HG02678 (cell line): ENCODE measurements around the gene SLC32A1.
A peak's percentile ranks its signal among the peaks of the same experiment; 100 is the strongest.

Experiments
- ATAC-seq: cut with Tn5 transposase; IDR thresholded peaks from one replicate; pipeline ENCODE4 v1.9.1; 2021; ENCODE audit warnings: mild to moderate bottlenecking, moderate library complexity; ENCODE audit not compliant: unreplicated experiment

Gene SLC32A1

DNA sequence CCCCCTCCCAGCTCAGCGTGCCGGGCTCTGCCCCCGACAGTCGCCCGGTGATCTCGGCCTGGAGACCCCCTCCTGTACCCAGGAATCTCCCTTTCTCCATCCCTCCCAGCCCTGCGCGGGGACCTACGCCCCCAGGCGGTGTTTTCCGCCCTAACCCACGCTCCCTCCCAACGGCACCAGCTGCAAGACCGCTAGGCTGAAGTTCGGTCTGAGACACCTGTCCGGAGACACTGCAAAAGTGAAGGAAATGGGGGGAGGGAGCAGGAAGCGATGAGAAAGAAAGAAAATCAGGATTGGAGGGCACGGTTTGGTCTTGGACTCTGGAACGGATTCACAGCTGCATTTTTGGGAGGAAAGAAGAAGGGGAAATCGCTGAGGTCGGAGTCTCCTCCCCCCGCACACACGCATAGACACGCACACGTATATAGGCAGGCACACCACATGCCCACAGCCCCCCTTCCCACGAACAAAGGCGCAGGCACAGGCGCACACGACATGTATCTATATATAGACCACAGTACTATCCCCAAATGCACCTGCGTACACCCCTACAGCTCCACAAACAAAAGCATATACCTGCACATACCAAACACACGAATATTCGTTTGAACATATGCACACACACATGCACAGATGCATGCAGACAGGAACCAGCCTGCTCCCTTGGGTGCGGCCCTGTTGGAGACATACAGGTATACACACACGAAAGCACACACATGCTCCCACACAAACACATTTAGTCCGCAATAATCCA lies 1.0 kb downstream of the SLC32A1 start:
- no peak for ATAC-seq

DNA sequence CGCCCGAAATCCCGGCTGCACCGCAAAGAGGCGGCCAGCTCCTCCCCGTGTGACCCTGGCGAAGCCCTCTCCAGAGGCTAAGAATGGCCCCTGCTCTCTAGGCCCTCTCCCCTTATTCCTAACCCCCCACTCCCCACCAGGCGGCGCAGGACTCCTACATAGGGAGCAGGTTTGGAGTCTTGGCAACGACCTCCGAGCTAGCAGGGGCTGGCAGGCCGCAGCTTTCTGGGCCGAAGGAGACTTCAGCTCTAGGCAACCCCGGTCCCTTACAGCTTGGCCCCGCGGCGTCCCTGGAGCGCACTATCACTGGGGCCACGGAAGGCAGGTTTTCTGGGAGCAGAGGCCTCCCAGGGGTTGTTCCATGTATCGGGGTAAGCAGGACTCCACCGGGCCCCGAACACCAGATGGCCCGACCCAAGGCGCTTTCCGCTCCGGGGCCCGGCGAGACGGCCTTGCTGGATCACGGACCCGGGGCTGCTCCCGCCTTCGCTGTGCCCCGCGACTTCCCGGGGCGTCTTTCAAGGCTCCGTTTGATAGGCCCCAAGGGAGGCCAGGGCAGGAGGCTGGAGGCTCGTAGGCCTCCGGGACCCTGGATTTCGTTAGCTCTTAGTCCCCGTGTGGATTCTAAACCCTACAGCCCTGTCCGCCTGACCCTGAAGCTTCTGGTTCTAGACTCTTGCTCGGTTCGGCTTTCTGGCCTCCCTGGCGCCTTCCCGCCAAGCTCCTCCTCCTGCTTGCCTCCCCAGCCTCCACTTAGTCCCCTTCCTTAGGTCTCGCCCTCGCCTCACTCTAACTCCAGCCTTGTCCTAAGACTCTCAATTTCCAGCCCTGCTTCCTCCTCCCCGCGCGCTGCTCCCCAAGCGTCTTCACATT lies 1.9 kb downstream of the SLC32A1 start:
- no peak for ATAC-seq

DNA sequence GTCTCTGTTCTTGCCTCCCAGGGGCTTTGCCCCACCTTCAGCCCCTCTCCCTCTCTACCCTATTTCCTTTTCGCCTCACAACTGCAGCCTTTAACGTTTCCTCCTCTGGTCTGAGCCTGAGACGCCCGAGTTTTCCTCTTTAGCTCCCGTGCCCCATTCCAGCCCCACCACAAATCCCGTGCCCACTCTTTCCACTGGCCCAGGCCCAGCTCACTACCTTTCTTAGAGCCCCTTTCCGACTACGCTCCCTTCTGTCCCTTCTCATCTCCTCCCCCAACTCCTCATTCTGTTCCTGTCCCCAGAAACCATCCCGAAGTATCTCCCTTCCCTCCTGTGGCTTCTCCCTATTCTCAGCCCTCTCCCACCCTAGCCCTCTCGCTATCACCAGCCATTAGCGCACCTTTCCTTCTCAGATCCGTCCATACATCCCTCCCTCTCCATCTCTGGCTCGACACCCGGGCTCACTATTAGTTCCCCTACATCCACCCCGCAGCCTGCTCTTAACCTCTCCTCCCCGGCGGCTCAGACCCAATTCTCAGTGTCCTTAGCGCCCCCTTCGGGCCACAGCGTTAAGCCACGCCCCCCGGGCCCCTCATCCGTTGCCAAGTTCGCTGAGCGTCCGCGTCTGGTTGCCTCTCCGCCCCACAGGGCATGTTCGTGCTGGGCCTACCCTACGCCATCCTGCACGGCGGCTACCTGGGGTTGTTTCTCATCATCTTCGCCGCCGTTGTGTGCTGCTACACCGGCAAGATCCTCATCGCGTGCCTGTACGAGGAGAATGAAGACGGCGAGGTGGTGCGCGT lies 2.7 kb downstream of the SLC32A1 start:
- ATAC-seq: no peak

DNA sequence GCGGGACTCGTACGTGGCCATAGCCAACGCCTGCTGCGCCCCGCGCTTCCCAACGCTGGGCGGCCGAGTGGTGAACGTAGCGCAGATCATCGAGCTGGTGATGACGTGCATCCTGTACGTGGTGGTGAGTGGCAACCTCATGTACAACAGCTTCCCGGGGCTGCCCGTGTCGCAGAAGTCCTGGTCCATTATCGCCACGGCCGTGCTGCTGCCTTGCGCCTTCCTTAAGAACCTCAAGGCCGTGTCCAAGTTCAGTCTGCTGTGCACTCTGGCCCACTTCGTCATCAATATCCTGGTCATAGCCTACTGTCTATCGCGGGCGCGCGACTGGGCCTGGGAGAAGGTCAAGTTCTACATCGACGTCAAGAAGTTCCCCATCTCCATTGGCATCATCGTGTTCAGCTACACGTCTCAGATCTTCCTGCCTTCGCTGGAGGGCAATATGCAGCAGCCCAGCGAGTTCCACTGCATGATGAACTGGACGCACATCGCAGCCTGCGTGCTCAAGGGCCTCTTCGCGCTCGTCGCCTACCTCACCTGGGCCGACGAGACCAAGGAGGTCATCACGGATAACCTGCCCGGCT lies 3.4 kb downstream of the SLC32A1 start:
- ATAC-seq: no peak

DNA sequence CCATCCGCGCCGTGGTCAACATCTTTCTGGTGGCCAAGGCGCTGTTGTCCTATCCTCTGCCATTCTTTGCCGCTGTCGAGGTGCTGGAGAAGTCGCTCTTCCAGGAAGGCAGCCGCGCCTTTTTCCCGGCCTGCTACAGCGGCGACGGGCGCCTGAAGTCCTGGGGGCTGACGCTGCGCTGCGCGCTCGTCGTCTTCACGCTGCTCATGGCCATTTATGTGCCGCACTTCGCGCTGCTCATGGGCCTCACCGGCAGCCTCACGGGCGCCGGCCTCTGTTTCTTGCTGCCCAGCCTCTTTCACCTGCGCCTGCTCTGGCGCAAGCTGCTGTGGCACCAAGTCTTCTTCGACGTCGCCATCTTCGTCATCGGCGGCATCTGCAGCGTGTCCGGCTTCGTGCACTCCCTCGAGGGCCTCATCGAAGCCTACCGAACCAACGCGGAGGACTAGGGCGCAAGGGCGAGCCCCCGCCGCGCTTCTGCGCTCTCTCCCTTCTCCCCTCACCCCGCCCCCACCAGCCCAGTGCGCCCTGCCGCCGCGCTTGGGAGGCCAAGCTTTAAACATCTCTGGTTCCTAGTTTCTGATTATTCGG lies 4.0 kb downstream of the SLC32A1 start:
- ATAC-seq: no peak

DNA sequence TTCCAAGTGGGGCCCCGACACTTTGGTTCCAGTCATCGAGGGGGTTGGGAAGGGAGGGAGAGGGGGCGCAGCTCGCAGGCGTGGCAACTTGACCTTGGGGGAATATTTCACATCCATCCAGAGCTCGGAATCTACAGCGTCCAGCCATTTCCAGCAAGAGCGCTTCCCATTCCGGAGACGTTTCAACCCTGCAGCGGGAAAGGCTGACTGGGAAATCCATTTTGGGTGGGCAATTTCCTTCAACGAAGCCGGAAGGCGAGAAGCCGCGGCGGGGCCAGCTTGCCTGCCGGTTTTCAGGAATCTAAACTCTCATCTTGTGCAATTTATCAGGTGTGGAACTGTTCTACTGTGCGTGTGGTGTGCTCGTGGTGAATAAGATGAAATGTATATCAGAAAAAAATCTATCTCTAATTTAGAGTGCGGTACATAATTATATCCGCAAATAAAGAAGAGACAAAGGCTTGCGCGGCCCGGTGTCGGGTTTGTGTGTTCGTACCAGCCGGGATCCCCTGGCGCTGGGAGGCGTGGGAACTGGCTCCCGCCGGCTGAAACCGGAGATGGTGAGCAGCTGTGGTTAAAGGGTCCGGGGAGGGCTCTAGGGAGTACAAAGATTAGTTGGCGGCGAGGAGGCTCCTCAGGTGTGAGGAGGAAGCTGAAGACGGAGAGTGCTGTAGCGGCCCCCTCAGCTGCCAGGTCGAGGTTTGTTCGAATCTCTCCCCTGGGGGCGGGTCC lies 4.8 kb downstream of the SLC32A1 start:
- ATAC-seq: no peak

DNA sequence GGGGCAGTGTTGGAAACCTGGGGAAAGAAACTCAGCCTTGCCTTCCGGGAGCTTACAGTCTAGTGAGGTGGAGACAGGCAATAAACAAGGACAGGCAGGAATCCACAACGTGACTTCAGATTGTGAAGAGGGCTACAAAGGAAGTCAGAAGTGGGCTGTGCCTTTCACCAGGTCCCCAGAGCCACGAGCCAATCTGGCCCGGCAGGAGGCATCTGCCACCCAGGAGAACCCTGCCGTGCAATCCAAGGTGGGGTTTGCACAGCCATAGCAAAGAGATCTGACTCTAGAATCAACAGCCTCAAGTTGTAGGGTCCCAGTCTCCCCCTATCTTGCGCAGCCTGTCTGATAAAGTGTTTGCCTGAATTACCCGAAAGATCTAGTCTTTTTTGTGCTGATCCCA lies 5.5 kb downstream of the SLC32A1 start:
- ATAC-seq: no peak

DNA sequence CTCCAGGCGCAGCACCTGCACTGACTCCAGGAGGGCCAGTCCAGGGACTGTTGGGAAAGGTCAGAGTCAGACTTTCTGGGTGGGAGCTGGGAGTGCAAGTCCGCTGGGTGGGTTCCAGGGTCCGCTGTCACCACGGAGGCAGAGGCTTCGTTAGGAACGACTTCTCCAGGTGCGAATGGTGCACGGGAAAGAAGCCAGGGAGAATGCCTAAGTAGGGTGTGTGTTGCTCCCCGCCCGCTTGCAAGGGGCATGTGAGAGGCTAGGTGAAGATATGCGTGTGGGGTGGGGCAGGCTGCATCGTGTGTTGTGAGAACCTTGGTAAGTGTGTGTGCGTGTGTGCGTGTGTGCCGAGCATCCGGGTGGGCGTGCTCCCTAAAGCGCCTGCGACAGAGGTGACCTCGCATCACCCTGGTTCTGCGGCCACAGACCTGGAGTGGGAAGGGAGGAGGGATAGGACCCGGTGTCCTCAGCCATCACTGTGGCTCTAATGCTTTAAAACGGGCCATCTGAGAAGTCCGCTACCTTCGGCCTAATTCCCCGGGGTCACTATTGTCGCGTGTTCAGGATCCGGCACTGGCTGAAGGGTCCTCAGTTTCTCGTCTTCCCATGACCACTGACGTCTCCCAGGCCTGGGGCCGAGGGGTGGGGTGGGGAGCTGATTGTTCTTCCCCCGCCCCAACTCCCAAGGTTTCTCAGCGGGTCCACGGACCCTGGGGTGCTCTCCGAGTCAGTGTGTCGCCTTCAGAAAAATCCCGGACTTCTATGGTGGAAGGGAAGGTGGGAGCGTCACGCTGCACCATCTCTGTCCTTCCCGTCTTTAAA lies 6.1 kb downstream of the SLC32A1 start:
- no peak for ATAC-seq

DNA sequence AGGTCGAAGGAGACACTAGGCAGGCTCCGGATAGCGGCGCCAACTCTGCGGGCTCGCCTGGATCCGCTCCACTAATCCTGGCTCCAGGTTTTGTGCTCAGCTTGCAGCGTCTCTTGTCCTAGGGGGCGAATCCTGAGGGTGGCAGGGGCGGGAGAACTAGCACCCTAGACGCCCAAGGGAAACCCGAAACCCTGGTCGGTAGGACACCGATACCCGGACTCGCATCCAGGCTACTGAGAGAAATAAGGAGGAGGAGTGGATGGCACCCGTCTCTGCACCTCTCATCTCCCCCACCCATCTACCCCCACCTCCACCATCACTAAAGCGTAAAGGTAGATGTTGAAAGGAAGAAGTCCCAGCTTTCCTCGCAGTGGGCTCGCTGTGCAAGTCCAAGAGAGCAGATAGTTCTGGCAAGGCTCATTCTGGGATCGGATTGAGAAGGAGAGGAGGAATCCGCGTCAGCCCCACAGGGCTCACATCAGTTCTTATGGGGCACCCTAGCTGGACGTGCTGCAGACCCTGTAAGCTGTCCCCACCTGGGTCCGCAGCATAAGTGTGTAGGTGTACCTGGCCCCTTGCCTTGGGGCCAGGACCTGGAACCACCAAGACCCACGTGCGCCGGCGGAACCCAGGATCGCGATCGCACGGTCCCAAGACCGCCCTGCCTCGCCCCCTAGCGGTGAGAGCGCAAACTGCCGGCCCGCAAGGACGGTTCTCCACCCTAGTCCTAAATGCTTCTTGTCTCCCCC lies 6.9 kb downstream of the SLC32A1 start:
- no peak for ATAC-seq

DNA sequence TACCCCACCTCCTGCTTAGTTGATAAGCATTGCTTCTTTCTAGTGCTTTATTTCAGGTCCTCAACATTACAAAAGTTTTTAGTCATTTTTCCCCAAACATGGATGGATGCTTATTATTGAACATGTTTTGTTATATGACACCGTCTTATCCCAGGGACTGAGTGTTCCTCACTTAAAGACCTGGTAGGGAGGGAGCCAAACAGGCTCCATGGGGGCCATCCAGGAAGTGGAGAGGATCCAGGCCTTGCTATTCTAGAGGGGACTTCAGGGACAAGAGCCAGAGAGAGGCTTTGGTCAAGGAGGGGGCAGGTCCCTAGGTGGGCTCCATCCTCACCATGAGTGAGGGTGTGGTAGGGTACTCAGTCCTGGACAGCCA lies 7.4 kb downstream of the SLC32A1 start:
- no peak for ATAC-seq

DNA sequence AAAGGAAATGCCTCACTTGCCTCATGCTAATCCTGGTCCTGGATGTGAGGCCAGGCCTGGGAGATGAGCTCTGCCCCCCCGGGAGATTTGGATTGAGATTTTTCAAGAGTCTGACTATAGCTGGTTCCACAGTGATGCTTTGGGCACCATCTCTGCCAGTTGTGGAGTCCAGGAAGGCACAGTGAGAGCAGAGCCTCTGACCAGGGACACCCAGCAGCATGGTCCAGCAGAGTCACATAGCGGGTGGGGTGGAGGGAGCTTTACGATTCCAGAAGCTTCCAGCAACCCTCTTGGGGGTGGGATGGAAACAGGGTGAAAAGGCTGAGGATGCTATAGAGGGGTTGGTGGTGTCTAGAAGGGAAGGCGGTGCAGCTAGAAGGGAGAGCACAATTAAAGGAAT lies 8.7 kb downstream of the SLC32A1 start:
- ATAC-seq: no peak

DNA sequence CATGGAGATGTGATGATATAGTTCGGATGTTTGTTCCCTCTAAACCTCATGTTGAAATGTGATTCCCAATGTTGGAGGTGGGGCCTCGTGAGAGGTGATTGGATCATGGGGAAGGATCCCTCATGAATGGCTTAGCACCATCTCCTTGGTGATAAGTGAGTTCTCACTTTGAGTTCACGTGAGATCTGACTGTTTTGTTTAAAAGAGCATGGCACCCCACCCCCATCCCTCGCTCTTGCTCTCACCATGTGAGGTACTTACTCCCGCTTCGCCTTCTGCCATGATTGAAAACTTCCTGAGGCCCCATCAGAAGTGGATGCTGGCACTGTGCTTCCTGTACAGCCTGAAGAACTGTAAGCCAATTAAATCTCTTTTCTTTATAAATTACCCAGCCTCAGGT lies 10.9 kb downstream of the SLC32A1 start:
- no peak for ATAC-seq

DNA sequence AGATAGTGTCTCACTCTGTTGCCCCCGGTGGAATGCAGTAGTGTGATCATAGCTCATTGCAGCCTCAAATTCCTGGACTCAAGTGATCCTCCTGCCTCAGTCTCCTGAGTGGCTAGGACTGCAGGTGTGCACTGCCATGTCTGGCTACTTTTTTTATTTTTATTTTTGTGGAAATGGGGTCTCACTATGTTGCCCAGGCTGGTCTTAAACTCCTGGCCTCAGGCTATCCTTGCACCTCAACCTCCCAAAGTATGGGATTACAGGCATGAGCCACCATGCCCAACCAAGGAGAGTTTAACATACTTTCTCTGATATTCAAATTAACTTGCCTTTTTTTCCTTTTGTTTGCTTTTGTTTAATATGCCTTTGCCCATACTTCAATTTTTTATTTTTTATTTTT lies 13.6 kb downstream of the SLC32A1 start:
- ATAC-seq: no peak

DNA sequence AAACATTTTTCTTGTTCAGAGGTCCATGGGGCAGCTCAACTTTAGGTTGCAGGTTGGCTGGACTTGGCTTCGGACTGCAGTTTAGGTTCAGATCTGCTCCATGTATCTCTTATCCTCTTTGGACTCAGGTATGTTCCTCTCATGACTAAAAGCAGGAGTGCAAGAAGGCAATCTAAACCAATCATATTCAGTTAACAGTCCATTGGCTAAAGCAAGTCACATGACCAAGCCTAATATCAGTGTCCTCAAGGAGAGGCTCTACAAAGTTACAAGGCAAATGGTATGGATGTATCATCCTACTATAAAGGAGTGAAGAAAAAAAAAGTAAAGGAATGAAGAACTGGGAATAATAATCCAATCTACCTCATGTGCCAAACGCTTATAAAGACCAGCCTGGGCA lies 21.5 kb downstream of the SLC32A1 start:
- ATAC-seq: no peak

DNA sequence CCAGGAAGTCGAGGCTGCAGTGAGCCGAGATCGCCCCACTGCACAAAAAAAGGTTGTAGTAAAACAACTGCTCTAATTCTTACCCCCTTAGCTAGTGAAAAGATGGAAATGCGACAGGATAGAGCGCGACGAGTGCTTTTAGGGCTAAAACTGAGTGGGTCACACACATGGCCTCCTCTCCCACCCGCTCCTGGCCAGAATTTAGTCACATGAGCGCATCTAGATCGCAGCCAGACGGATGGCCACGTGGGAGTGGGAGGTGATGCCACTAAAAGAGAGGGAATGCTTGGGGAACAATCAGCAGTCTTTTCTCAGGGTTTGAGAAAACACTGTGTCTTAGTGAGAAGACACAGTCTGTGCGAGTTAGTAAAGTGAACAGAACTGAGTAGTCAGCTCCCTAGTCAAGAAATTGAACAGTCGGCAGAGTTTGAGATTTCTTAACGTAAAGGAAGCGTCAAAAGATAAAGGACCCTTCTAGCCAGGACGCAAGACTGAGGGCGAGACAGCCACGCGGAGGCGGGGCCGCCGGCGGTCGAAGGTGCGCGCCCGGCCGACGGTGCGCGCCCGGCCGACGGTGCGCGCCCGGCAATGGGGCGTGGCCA lies 23.3 kb downstream of the SLC32A1 start:
- no peak for ATAC-seq

DNA sequence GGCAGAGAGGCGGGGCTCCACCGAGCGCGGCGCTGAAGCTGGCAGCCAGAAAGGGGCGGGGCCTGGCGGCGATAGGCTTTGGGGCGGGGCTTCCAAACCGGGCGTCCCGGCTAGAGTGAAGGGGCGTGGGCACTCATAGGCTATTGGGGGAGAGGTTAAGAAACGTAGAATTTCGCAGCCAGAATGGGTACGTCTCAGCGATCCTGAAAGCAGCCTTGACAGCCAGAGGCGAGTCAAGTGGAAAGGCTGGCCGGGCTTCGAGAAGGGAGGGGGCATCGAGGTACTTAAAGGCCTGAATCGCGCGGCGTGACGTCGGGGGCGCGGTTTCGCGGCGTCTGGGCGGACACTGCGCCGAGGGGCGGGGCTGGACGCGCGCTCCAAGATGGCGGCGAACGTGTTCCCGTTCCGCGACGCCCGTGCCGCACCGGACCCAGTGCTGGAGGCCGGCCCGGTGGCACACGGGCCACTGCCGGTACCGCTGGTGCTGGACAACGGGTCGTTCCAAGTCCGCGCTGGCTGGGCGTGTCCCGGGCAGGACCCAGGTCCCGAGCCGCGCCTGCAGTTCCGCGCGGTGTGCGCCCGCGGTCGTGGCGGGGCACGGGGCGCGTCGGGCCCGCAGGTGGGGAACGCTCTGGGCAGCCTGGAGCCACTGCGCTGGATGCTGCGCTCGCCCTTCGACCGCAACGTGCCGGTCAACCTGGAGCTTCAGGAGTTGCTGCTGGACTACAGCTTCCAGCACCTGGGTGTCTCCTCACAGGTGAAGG lies 24.0 kb downstream of the SLC32A1 start, which contains the start of gene ACTR5:
Gene ACTR5 (plus strand): TSS at position 364 of the 764 bp plus-strand sequence. CDS start 19 bp downstream, at position 383.
- ATAC-seq: peak; percentile 89

DNA sequence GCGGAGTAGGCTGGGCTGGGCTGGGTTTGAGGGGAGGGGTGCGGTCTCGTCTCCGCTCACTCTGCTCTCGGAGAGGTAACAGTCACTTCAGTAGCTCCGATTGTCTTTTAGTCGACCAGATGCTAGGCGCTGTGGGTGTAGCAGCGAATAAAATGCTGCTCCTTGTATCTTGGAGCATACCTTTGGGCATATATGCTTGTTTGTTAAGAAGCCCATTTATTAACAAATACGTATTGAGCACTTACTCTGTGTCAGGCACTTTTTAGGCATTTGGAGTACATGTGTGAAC lies 24.5 kb downstream of the SLC32A1 start:
- peak; percentile 25 for ATAC-seq
